ENCODE data around the gene TP73. TPM values are rescaled to one million over a fixed set of nuclear protein-coding genes. Genes with fewer than 3 reads are reported as not detected.

Gene TP73
- total RNA-seq, 1 donor from 2014 or later, result not detected

- Histone ChIP-seq H3K36me3 (ENCODE audit: control insufficient read depth in 3 of 3, insufficient read depth in 3 of 3, low read length in 3 of 3) (peaks cover 74 to 84% (median 77%) of the 10 kb centered on the region in 3 donors), H3K27me3 (ENCODE audit: control insufficient read depth in 3 of 3, insufficient read depth in 3 of 3, low read length in 3 of 3) (no peaks in the 10 kb centered on the region), H3K27ac (ENCODE audit: low read depth, low read length) (no peak overlapping the region), H3K4me3 (ENCODE audit: low read length in 3 of 3) (no peak overlapping the region), H3K9me3 (ENCODE audit: control insufficient read depth in 3 of 3, low read length in 3 of 3) (no peaks in the 10 kb centered on the region), H3K9ac (ENCODE audit: low read depth in 1 of 3, low read length in 3 of 3) (no peak overlapping the region), H3K4me1 (ENCODE audit: control insufficient read depth in 3 of 3, insufficient read depth in 3 of 3, low read length in 3 of 3) (no peaks in the 10 kb centered on the region)
These were observed 18.8 kb upstream of the TP73 start for GRCh38 chr1:3633344-3634058.

- no peak overlapping the region for H3K27ac ChIP-seq (ENCODE audit: low read depth, low read length)
- H3K9ac ChIP-seq (ENCODE audit: low read depth in 1 of 3, low read length in 3 of 3), result no peak overlapping the region
- H3K27me3 ChIP-seq (ENCODE audit: control insufficient read depth in 3 of 3, insufficient read depth in 3 of 3, low read length in 3 of 3), result no peaks in the 10 kb centered on the region
- H3K4me3 ChIP-seq (ENCODE audit: low read length in 3 of 3), result no peak overlapping the region
- no peaks in the 10 kb centered on the region for H3K4me1 ChIP-seq (ENCODE audit: control insufficient read depth in 3 of 3, insufficient read depth in 3 of 3, low read length in 3 of 3)
- no peaks in the 10 kb centered on the region for H3K9me3 ChIP-seq (ENCODE audit: control insufficient read depth in 3 of 3, low read length in 3 of 3)
- peaks cover 74 to 81% (median 75%) of the 10 kb centered on the region in 3 donors for H3K36me3 ChIP-seq (ENCODE audit: control insufficient read depth in 3 of 3, insufficient read depth in 3 of 3, low read length in 3 of 3)
These were observed 18.1 kb upstream of the TP73 start for GRCh38 chr1:3634059-3634800.

DNA sequence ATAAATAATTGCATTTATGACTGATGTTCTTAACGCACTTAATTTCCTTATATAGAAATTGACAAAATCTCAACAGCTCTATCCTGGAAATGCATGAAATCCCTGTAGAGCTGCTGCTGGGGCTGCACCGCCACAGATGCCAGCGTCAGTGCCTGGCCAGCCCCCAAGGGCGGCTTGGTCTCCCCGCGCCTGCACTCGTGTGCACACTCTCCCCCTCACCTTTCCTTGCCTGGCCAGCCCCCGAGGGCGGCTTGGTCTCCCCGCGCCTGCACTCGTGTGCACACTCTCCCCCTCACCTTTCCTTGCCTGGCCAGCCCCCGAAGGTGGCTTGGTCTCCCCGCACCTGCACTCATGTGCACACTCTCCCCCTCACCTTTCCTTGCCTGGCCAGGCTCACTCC, 16.2 kb upstream of the TP73 start:
- Histone ChIP-seq H3K9me3 (ENCODE audit: control insufficient read depth in 3 of 3, low read length in 3 of 3) (no peaks in the 10 kb centered on the region), H3K27ac (ENCODE audit: low read depth, low read length) (no peak overlapping the region), H3K36me3 (ENCODE audit: control insufficient read depth in 3 of 3, insufficient read depth in 3 of 3, low read length in 3 of 3) (peaks cover 59 to 72% (median 59%) of the 10 kb centered on the region in 3 donors), H3K4me3 (ENCODE audit: low read length in 3 of 3) (no peak overlapping the region), H3K4me1 (ENCODE audit: control insufficient read depth in 3 of 3, insufficient read depth in 3 of 3, low read length in 3 of 3) (no peaks in the 10 kb centered on the region), H3K9ac (ENCODE audit: low read depth in 1 of 3, low read length in 3 of 3) (no peak overlapping the region), H3K27me3 (ENCODE audit: control insufficient read depth in 3 of 3, insufficient read depth in 3 of 3, low read length in 3 of 3) (no peaks in the 10 kb centered on the region)

DNA sequence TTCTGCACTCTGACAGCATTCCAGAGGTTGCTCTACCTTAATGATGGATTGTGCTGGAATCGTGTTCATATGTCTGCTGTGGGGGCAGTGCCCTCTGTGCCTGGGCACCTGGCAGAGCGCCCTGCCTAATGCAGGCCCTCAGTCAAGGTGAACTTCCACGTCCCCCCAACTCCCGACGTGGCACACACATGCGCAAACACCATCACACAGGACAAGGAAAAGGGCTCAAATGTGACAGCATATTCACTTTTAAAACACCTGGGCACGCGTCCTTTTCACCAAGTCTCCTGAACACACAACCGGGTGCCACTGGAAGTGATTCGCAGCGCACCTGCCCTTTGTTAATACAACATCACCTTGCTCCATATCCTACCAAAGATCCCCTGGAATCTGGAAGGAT, 15.8 kb upstream of the TP73 start:
- H3K27me3 ChIP-seq (ENCODE audit: control insufficient read depth in 3 of 3, insufficient read depth in 3 of 3, low read length in 3 of 3), result no peaks in the 10 kb centered on the region
- peaks cover 58 to 68% (median 59%) of the 10 kb centered on the region in 3 donors for H3K36me3 ChIP-seq (ENCODE audit: control insufficient read depth in 3 of 3, insufficient read depth in 3 of 3, low read length in 3 of 3)
- H3K27ac ChIP-seq (ENCODE audit: low read depth, low read length), result no peak overlapping the region
- H3K4me1 ChIP-seq (ENCODE audit: control insufficient read depth in 3 of 3, insufficient read depth in 3 of 3, low read length in 3 of 3), result no peaks in the 10 kb centered on the region
- no peaks in the 10 kb centered on the region for H3K9me3 ChIP-seq (ENCODE audit: control insufficient read depth in 3 of 3, low read length in 3 of 3)
- no peak overlapping the region for H3K4me3 ChIP-seq (ENCODE audit: low read length in 3 of 3)
- no peak overlapping the region for H3K9ac ChIP-seq (ENCODE audit: low read depth in 1 of 3, low read length in 3 of 3)

DNA sequence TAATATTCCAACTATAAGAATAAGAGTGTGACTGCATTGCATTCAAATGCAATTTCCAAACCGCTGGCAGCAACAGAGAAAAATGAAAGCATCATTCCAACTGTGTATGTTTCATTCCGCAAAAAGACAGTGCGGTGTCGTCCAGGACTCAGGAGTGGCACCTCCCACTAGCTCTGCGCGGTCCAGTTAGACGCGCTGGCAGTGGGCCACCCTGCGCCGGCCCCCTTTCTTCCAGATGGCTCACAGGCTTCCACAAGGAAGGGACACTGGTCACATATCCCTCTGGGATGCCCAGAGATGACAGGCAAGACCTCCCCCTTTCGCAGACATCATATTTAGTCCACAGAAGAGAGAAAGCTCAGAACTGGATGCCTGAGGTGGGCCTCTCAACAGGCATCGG, 14.3 kb upstream of the TP73 start:
- Histone ChIP-seq H3K4me1 (ENCODE audit: control insufficient read depth in 3 of 3, insufficient read depth in 3 of 3, low read length in 3 of 3) (no peaks in the 10 kb centered on the region), H3K9ac (ENCODE audit: low read depth in 1 of 3, low read length in 3 of 3) (no peak overlapping the region), H3K36me3 (ENCODE audit: control insufficient read depth in 3 of 3, insufficient read depth in 3 of 3, low read length in 3 of 3) (peaks cover 53 to 61% (median 53%) of the 10 kb centered on the region in 3 donors), H3K27me3 (ENCODE audit: control insufficient read depth in 3 of 3, insufficient read depth in 3 of 3, low read length in 3 of 3) (no peaks in the 10 kb centered on the region), H3K27ac (ENCODE audit: low read depth, low read length) (no peak overlapping the region), H3K4me3 (ENCODE audit: low read length in 3 of 3) (no peak overlapping the region), H3K9me3 (ENCODE audit: control insufficient read depth in 3 of 3, low read length in 3 of 3) (no peaks in the 10 kb centered on the region)

GRCh38 chr1:3638676-3639075, 13.6 kb upstream of the TP73 start:
- H3K9me3 ChIP-seq (ENCODE audit: control insufficient read depth in 3 of 3, low read length in 3 of 3), result no peaks in the 10 kb centered on the region
- peaks cover 52 to 59% (median 56%) of the 10 kb centered on the region in 3 donors for H3K36me3 ChIP-seq (ENCODE audit: control insufficient read depth in 3 of 3, insufficient read depth in 3 of 3, low read length in 3 of 3)
- H3K9ac ChIP-seq (ENCODE audit: low read depth in 1 of 3, low read length in 3 of 3), result no peak overlapping the region
- H3K4me3 ChIP-seq (ENCODE audit: low read length in 3 of 3), result no peak overlapping the region
- H3K27ac ChIP-seq (ENCODE audit: low read depth, low read length), result no peak overlapping the region
- no peaks in the 10 kb centered on the region for H3K4me1 ChIP-seq (ENCODE audit: control insufficient read depth in 3 of 3, insufficient read depth in 3 of 3, low read length in 3 of 3)
- H3K27me3 ChIP-seq (ENCODE audit: control insufficient read depth in 3 of 3, insufficient read depth in 3 of 3, low read length in 3 of 3), result no peaks in the 10 kb centered on the region

DNA sequence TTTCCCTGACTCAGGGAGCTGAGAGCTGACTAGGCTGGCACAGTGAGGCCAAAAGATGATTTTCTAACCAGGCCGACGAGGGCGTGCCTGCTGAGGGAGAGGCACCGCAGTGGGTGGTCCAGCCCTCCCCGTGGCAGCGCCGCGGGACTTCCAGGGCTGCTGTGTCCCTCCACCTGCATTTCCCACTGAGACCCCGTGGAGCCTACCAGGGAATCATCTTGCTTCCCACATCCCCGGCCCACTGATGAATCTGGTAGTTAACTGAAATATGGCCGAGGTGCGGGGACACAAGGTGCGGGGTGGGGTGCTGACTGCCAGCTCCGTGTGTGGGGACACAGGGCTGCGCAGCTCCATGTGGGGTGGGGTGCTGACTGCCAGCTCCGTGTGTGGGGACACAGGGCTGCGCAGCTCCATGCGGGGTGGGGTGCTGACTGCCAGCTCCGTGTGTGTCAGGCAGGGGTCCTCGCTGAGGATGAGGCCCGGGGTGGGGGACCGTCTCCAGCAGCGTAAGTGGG, 12.9 kb upstream of the TP73 start:
- H3K4me3 ChIP-seq (ENCODE audit: low read length in 3 of 3), result no peak overlapping the region
- H3K27ac ChIP-seq (ENCODE audit: low read depth, low read length), result no peak overlapping the region
- H3K36me3 ChIP-seq (ENCODE audit: control insufficient read depth in 3 of 3, insufficient read depth in 3 of 3, low read length in 3 of 3), result peaks cover 48 to 54% (median 52%) of the 10 kb centered on the region in 3 donors
- H3K4me1 ChIP-seq (ENCODE audit: control insufficient read depth in 3 of 3, insufficient read depth in 3 of 3, low read length in 3 of 3), result no peaks in the 10 kb centered on the region
- H3K27me3 ChIP-seq (ENCODE audit: control insufficient read depth in 3 of 3, insufficient read depth in 3 of 3, low read length in 3 of 3), result no peaks in the 10 kb centered on the region
- no peak overlapping the region for H3K9ac ChIP-seq (ENCODE audit: low read depth in 1 of 3, low read length in 3 of 3)
- no peaks in the 10 kb centered on the region for H3K9me3 ChIP-seq (ENCODE audit: control insufficient read depth in 3 of 3, low read length in 3 of 3)

DNA sequence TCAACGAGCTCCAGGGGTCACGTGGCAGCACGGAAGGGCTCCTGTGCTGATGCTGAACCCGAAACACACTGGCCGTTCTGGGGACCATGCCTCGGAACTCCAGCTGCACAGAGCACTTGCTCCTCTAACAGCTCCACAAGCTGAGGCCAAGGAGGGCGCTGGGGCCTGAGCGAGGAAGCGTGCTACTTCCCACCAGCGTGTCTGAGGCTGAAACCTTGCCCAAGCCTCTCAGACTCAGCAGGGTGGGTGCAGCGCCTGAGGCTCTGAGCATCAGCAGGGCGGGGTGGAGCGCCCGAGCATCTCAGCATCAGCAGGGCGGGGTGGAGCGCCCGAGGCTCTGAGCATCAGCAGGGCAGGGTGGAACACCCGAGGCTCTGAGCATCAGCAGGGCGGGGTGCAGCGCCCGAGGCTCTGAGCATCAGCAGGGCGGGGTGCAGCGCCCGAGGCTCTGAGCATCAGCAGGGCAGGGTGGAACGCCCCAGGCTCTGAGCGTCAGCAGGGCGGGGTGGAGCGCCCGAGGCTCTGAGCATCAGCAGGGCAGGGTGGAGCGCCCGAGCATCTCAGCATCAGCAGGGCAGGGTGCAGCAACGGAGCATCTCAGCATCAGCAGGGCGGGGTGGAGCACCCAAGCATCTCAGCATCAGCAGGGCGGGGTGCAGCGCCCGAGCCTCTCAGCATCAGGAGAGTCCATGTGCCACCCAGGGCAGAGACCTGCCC, 12.0 kb upstream of the TP73 start:
- Histone ChIP-seq H3K27ac (ENCODE audit: low read depth, low read length) (no peak overlapping the region), H3K9ac (ENCODE audit: low read depth in 1 of 3, low read length in 3 of 3) (no peak overlapping the region), H3K9me3 (ENCODE audit: control insufficient read depth in 3 of 3, low read length in 3 of 3) (no peaks in the 10 kb centered on the region), H3K36me3 (ENCODE audit: control insufficient read depth in 3 of 3, insufficient read depth in 3 of 3, low read length in 3 of 3) (peaks cover 41 to 50% (median 48%) of the 10 kb centered on the region in 3 donors), H3K27me3 (ENCODE audit: control insufficient read depth in 3 of 3, insufficient read depth in 3 of 3, low read length in 3 of 3) (no peaks in the 10 kb centered on the region), H3K4me1 (ENCODE audit: control insufficient read depth in 3 of 3, insufficient read depth in 3 of 3, low read length in 3 of 3) (no peaks in the 10 kb centered on the region), H3K4me3 (ENCODE audit: low read length in 3 of 3) (no peak overlapping the region)

DNA sequence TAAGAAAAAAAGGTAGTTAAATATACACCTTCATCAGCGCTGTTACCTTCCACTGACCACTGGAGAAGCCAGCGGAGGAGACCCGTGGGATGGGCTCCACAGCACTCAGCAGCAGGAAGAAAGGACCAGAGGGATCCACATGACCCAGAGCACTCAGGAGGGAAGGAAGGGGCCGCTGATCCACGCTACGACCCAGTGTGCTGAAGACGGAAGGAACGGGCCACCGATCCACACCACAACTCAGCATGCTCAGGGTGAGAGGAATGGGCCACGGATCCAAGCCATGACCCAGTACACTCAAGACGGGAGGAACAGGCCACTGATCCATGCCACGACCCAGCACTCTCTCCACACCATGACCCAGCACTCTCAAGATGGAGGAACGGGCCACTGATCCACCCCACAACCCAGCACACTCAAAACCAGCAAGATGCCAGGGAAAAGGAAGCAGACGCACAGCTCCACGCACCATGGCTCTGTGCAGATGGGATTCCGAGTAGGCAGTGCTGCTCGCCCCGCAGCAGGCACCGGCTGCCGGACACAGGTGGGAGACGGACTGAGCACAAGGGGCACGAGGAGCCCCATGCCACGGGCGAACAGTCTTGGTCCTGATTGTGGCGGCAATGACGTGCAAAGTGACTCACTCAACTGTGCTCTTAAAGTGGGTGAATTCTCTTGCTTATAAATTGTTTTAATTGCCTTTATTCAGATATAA, 11.1 kb upstream of the TP73 start:
- H3K27ac ChIP-seq (ENCODE audit: low read depth, low read length), result no peak overlapping the region
- H3K27me3 ChIP-seq (ENCODE audit: control insufficient read depth in 3 of 3, insufficient read depth in 3 of 3, low read length in 3 of 3), result no peaks in the 10 kb centered on the region
- H3K4me3 ChIP-seq (ENCODE audit: low read length in 3 of 3), result no peak overlapping the region
- no peaks in the 10 kb centered on the region for H3K9me3 ChIP-seq (ENCODE audit: control insufficient read depth in 3 of 3, low read length in 3 of 3)
- H3K36me3 ChIP-seq (ENCODE audit: control insufficient read depth in 3 of 3, insufficient read depth in 3 of 3, low read length in 3 of 3), result peaks cover 43 to 45% (median 45%) of the 10 kb centered on the region in 3 donors
- no peak overlapping the region for H3K9ac ChIP-seq (ENCODE audit: low read depth in 1 of 3, low read length in 3 of 3)
- no peaks in the 10 kb centered on the region for H3K4me1 ChIP-seq (ENCODE audit: control insufficient read depth in 3 of 3, insufficient read depth in 3 of 3, low read length in 3 of 3)
